Stimulated activated CD4-positive, alpha-beta T cell treated with anti-CD3 and anti-CD28 coated beads, TNF-alpha, amount 100 ng/mL, for 4 hours (primary cell): Measurements from ENCODE around the gene CYP2W1.

Source experiments
- DNase-seq, 3 experiments: peaks; one replicate each; pipeline ENCODE4 v3.0.0-alpha.2; 2020; ENCODE audit warnings: low read depth in 3 of 3

Gene CYP2W1

DNA sequence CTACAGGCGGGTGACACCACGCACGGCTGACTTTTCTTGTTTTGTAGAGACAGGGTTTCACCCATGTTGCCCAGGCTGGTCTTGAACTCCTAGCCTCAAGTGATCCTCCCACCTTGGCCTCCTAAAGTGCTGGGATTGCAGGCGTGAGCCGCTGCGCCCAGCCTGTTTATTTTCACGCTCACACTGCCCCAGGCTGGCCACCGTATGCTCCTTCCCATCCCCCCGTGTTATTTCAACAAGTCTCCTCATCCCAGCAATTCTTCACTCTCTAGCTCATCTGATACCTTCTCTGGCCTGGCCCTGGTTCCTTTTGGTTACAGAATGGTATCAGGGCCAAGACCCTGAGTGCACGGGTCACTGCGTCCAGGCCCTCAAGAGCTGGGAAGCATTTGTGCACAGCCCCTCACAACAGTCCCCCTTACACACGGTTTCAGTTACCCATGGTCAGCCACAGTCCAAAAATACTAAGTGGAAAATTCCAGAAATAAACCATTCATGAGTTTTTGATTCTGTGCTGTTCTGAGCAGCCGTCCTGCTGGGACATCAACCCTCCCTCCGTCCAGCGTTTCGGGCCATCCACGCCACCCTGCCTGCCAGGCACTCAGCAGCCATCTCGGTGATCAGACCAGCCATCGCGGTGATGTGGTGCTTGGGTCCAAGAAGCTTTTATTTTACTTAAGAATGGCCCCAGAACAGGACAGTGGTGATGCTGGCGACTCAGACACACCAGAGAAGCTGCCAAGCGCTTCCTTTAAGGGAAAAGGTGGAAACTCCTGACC is 16.5 kb upstream of the CYP2W1 start:
- DNase-seq = no peak

DNA sequence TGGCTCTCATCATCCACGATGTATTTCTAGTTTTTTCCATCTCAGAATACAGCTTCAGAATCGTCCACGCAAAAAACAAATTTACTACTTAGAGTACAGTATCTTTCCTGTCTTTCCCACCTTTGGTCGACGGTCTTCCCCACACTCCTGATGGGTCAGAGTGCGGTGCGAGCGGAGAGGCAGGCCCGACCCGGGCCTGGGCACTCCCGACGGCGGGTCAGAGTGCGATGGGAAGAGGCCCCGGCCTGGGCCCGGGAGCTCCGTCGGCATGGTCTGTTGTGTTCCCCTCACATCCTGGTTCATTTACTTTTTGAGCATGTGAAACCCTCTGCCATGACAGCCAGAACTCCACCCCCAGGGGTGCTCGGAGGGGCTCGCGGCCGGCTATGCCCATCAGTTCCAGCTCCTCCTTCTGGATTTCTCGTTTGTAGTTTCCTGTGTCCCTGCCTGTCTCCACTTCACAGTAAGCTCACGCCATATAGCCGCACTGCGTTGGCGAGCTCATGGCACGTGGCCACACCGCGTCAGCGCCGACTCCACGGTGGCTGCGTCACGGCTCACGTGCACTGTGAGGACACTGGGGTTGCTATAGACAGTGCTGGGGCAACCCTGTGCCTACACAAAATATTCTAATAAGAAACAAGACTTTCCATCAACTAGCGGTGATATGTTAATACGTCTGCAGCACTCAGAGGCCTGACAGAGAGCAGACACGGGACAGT is 15.5 kb upstream of the CYP2W1 start:
- no peak for DNase-seq

DNA sequence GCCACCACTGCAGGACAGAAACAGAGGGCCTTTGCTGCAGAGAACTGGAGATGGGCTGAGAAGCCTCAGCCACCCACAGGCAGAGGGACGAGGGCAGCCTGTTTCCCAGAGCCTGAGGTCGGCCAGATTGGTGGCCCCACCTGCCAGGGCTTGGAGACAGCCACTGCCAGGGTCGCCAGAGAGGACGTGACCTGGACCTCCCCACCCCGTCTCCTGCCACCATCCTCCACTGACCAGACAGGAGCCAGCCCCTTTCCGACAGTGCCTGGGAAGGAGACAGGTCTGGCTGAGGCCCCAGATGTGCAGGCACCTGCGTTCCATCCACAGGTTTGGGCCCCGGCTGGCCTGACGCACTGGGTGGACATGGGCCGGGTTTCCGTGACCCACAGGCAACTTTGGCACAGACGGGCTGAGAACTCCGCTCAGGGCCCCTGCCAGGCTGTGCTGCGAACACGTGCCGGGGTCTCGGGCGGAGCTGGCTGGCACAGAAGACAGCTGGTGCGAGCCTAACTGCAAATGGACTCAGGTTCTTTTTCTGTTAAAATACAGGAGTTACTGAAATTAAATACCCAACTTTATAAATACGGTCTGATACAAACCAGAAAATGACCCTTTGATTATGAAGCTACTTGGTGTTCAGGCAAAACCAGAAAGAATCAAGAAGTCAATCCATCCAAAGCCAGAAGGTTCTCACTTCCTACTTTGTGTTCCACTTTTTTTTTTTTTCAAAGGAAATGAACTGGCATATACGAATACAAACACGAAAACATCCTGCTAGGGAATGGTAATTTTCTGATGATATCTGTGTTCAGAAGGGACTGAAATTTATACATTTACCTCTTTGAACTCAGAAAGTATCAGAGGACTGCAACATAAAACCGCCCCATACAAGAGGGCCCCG is 14.5 kb upstream of the CYP2W1 start:
- DNase-seq = no peak

DNA sequence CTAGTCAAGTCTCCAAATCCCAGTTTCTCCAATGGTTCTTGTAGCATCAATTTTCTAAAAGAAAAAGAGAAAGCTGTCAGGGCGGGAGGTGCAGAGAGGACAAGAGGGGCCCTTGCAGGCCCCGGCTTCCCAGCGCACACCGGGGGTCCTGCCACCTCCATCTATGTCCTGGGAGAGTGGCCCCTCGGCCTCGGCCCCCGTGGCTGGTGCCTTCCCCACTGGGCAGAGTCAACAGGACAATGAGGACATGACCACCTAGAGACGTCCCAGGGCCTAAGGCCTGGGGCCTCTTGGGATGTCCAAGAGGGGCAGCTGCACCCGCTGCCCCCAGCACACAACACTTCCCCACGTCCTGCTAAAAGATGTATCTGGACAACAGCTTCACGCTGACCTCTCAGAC is 13.6 kb upstream of the CYP2W1 start:
- no peak for DNase-seq

DNA sequence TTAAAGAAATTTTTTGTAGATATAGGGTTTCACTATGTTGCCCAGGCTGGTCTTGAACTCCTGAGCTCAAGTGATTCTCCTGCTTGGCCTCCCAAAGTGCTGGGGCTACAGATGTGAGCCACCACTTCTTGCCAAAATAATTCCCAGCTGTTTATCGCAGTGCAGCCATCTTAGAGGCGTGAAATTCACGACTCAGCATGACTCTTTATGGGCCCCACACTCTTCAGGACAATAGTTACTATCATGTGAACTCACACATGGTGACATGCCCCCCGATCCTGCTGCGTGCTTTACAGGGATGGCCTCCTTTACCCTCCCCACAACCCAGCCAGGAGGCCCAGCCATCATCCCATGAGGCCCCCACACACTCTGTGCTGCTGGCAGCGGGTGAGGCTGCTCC is 12.2 kb upstream of the CYP2W1 start:
- DNase-seq = no peak

DNA sequence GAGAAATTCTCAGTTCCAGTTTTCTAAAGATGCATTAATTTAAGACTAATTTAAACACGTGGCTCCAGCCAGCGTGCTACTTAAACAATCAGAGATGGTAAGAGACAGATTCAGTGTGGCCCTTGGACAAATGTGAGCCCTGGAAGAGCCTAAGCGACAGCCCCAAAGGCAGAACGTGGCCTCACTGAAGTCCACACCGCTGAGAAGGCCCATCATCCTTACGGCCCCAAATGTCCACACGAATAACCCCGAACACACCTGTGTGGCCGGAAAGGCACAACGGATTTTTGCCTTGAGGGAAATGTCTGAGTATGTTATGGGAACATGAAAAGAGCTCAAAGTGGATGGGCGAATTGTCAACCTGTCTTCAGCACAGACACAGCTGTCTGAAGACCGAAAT is 10.9 kb upstream of the CYP2W1 start:
- DNase-seq = no peak

DNA sequence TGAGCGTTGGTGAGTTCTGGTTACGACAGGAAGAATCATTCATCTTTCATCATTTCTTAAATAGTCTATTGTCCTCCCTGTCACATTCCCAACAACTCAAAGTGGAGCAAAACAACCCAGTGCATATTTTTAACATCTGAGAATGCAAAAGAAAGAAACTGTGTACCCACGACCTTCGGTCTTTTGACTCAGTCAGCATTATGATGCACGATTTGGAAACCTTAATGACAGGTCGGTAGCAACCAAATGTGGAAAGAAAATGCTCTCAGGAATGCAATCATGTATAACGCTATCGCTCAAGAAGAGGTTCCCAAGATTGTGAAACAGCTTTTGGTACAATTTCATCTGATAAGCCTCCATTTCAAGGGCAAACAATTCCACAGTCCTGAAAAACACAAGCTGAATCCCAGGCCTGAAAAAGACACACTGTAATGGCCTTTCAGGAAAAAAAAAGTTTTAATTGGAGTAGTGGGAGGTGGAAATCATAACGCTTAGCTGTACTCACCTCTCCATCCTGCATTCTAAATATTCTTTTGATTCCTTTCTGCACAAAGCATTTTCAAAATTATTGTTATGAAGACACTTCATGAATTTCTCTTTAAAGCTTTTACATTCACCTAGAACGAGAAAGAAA is 10.2 kb upstream of the CYP2W1 start:
- no peak for DNase-seq

DNA sequence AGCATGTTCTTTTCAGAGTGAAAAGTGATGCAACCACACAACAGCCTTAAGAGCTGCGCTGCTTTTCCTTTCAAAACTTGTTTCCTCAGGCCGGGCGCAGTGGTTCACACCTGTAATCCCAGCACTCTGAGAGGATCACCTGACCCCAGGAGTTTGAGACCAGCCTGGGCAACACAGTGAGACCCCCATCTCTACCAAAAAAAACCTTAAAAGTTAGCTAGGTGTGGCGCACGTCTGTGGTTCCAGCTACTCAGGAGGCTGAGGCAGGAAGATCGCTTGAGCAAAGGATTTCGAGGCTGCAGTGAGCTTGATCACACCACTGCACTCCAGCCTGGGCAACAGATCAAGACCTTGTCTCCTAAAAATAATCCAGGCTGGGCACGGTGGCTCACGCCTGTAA is 9.7 kb upstream of the CYP2W1 start:
- no peak for DNase-seq

DNA sequence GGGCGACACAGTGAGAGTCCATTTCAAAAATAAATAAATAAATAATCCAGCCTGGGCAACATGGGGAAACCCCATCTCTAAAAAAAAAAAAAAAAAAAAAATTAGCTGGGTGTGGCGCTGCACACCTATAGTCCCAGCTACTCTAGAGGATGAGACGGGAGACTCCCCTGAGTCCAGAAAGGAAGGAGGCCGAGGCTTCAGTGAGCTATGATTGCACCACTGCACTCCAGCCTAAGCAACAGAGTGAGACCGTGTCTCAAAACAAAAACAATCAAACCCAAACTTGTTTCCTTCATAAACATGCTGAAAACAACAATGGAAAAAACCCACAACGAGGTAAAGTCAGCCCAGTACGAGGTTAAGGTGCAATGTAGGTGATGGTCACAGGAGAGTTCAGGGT is 8.8 kb upstream of the CYP2W1 start:
- DNase-seq = no peak

DNA sequence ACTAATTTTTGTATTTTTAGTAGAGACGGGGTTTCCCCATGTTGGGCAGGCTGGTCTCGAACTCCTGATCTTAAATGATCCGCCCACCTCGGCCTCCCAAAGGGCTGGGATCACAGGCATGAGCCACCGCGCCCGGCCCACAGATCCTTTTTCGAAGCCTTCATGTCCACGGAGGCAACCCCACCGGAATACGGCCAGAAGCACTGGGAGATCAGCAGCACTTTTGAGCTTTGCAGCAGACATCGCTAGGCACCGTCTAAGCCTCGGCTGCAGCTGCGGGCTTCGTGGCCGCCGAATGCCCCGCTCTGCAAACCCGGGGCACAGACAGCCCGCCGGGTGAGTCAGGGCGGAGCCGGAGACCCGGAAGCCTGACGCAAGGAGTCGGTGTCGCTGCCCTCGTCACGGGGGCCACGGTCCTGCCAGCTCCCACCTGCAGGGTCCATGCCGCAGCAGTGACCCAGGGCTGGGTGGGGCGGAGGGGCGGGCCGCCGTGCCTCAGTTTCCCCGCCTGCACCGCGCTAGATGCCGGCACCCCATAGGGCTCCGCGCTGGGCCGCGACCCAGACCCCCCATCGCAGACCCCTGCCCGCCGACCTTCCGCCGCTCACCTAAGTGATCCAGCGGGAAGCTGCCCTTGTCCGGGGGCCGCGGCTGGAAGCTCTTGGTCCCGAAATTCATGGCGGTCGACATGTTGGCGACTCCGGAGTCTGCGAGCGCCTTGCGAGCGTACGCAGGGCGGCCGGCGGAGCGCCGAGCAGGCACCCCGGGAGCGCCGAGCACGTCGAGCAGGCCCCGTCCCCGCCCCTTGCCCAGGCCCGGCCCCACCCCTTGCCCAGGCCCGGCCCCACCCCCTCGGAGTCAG is 7.9 kb upstream of the CYP2W1 start, which contains the start of gene COX19:
COX19 (minus strand) TSS at position 730 of the 862 bp plus-strand sequence; CDS start at position 690, 40 bp downstream.
- peak; percentile 82 to 90 (median 87) for DNase-seq

DNA sequence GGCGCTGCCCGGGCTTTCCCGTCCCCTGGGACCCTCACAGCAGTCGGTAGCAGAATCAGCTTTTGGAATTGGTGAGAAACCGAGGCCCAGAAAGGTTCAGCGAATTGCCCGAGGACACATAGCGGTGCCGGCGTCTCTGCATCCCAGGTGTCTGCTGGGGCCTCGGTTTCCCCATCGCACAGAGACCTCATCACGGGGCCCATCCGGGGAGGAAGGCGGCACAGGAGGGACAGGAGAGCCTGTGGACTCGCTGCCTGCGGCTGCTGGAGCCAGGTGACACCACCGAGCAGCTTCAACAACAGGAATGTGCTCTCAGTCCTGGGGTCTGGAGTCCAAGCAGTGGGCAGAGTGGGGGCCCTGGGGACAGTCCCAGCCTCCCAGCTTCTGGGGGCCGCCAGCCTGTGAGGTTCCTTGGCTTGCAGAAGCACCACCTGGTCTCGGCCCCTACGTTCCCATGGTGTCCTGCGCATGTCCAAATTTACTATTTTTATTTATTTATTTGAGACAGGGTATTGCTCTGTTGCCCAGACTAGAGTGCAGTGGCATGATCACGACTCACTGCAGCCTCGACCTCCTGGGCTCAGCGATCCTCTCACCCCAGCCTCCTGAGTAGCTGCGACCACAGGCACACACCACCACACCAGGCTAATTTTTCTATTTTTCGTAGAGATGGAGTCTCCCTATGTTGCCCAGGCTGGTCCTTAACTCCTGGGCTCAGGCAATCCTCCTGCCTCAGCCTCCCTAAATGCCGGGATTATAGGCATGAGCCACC is 7.1 kb upstream of the CYP2W1 start:
- DNase-seq = no peak

DNA sequence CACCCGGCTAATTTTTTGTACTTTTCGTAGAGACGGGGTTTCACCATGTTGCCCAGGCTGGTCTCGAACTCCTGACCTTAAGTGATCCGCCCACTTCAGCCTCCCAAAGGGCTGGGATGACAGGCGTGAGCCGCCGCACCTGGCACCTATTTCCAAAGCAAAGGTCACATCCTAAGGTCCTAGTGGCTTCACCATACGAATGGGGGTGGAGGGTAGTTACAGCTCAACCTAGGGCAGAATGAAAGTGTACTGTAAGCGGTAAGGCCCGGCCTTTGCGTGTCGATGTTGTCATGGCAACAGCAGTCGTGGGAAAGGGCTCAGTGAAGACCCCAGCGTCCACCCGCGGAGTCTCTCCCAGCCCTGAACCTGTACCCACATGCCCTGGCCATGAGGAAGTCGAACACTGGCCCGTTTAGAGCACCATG is 6.1 kb upstream of the CYP2W1 start:
- no peak for DNase-seq

DNA sequence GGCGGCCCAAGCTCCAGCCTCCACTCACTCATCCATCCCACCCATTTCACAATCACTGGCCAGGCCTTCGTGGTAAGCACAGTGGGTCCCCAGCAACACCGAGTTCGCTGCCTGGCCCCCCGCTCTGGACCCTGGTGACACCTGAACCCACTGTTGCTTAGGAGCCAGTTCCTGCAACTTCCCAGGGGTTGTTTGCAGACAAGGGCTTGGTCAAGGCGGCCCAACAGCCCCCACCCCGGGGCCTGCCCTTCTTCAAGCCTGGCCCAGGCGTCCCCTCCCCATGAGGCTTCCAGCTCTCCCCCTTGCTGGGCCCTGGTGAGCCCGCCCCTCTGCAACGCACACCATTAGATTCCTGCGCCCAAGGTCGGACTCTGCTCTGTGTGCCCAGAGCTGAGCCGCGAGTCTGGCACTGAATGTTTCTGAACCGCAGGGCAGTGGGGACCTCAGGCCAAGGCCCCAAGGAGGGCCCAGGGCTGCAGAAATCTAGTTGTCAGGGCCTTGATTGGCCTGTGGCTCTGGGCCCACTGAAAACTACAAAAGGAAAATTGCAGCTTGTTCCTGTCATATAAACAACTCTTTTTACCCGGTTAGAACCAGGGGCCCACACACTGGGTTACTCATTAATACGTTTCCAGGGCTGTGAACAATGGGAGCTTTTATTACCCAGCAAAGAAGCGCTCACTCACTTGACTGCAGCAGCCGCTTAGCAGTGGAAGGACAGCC is 5.5 kb upstream of the CYP2W1 start:
- no peak for DNase-seq

DNA sequence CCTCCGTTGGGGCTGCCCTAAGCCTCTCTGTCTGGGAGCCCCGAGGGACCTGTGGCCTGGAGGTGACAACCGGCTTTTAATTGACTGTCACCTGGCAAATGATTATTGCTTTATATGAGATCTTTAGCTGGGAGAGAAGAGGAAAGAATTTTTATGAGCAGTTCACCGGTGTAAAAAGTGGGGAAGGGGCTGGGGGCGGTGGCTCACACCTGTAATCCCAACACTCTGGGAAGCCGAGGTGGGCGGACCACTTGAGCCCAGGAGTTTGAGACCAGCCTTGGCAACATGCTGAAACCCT is 5.0 kb upstream of the CYP2W1 start:
- DNase-seq = no peak

DNA sequence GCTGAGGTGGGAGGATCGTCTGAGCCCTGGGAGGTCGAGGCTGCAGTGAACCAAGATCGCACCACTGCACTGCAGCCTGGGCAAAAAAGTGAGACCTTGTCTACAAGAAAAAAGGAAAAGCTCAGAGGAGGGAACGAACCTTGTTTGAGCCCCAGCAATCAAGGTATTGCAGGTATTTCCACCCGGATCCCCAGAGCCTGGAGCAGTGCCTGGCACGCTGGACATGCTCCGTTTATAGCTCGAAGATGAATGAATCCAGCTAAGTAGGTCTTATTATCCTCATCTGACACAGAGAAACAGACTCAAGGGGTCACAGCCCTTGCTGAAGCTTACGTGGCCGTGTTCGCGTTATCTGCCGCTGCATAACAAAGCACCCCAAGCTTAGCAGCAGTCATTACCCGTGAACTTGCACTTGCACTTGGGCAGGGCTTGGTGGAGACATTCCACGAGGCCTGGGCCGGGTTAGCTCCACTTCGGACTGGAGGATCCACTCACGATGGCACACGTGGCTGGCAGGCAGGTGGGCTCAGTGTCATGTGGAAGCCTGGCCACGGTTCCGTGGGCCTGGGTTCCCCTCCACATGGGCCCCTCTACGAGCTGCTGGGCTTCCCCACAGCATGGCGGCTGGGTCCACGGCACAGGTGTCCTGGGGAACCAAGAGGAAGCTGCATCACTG is 4.4 kb upstream of the CYP2W1 start:
- DNase-seq = no peak

DNA sequence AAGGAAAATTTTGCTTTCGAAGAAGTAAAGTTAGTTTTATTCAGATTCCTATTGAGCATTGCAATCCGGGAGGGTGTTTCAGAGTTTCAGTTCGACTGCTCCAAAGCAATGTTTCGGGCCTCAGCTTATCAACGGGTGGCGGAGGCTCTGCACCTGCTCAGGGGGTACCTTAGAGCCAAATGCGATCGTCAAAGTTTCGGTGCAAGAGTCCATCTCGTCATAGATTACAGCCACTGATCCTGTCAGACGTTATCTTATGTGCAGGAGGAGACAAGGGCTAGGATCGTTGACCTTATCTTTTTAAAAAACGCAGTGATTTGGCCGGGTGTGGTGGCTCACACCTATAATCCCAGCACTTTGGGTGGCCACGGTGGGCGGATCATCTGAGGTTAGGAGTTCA is 3.8 kb upstream of the CYP2W1 start:
- no peak for DNase-seq

DNA sequence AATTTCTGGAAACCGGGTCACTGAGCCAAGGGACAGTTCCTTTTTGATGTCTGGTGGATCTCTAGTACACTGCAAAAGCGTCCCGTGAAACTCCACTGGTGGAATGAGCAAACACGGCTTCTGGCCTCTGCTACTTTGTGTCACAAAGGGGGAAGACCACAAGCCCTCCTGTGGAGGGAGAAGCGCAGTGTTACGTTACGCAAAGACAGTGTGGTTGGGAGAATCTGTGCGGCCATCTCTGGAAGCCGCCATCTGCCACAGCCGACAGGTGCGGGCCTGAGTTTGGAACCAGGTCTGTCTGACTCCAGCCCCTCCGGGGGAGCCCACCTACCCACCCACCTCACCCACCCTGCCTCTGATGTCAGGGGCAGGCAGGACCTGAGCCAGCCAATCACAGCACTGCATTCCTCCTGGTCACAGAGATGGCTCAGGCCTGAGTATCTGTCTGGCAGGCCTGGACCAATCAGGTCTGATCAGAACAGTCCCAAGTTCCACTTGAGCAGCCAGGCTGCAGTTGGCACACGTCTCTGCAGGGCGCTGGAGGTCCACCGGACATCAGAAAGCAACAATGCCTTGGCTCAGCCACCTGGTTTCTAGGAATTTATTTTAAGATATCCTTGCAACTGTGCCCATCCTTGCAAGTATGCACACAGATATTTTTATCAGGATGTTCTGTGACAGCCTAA is 3.0 kb upstream of the CYP2W1 start:
- DNase-seq = no peak

DNA sequence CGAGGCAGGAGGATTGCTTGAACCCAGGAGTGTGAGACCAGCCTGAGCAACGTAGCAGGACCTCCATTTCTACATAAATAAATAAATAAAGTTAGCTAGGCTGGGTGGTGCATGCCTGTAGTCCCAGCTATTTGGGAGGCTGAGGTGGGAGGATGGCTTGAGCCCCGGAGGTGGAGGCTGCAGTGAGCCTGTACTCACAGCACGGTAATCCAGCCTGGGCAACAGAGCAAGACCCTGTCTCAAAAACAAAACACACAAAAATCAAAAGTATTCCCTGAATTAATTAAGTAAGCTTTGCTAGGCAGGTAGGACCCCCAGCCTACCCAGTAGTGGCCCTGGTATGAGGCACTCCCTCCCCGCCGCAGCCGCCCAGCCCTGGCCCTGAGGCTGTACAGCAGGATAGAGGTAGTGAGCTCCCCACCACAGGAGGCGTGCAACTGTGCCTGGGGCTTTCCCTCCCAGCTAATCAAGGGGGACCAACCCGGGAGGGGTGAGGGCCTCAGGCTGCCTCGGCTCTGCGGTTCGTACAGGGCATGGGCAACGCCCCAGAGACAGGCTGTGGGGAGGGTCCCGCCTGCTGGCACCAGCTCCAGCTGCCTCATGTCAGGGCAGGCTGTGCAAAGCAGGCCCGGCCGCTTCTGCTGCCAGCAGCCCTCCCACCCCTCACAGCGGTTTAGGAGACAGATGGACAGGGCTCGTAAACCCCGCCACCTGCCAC is 1.0 kb upstream of the CYP2W1 start:
- DNase-seq = no peak
